Loucy (cell line): Measurements from ENCODE around the gene TMED1.

Experiments used
- EZH2phosphoT487 ChIP-seq: fragments of 200-600 bp; IDR thresholded peaks from 2 replicates; pipeline ENCODE4 v1.6.1; 2018; ENCODE audit warnings: antibody characterized with exemption, mild to moderate bottlenecking, moderate library complexity, borderline replicate concordance
- TF ChIP-seq, protein P1 (sequence below): fragments of 200-600 bp; sonication (generic); conservative IDR thresholded peaks from 2 replicates; pipeline ENCODE4 v1.5.1; 2014; ENCODE audit warnings: mild to moderate bottlenecking, antibody characterized with exemption, low read length

GRCh38 chr19:10868872-10869547, 33.0 kb upstream of the TMED1 start:
- TF ChIP-seq, protein P1, sequence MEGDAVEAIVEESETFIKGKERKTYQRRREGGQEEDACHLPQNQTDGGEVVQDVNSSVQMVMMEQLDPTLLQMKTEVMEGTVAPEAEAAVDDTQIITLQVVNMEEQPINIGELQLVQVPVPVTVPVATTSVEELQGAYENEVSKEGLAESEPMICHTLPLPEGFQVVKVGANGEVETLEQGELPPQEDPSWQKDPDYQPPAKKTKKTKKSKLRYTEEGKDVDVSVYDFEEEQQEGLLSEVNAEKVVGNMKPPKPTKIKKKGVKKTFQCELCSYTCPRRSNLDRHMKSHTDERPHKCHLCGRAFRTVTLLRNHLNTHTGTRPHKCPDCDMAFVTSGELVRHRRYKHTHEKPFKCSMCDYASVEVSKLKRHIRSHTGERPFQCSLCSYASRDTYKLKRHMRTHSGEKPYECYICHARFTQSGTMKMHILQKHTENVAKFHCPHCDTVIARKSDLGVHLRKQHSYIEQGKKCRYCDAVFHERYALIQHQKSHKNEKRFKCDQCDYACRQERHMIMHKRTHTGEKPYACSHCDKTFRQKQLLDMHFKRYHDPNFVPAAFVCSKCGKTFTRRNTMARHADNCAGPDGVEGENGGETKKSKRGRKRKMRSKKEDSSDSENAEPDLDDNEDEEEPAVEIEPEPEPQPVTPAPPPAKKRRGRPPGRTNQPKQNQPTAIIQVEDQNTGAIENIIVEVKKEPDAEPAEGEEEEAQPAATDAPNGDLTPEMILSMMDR: no peak
- no peak for TF ChIP-seq EZH2phosphoT487
